GM20000 (cell line): ENCODE measurements around the gene ZNF511.

Experiments
- DNase-seq: peaks from one replicate; pipeline ENCODE4 v3.0.0; 2012; ENCODE audit warnings: low spot score
- CTCF ChIP-seq: IDR thresholded peaks from 2 replicates; pipeline ENCODE4 v1.5.1; 2012; ENCODE audit warnings: mild to moderate bottlenecking, control low read depth; ENCODE audit errors: extremely low read depth, missing control alignments

Gene ZNF511

GRCh38 chr10:133270773-133271297, 37.9 kb upstream of the ZNF511 start:
- no peak for TF ChIP-seq CTCF

GRCh38 chr10:133271521-133272300, 37.0 kb upstream of the ZNF511 start:
- no peak for DNase-seq
- no peak for TF ChIP-seq CTCF

More at GRCh38 chr10:133270773-133271297, 37.9 kb upstream of the ZNF511 start:
- DNase-seq: no peak

GRCh38 chr10:133272301-133272963, 36.3 kb upstream of the ZNF511 start:
- no peak for DNase-seq
- no peak for TF ChIP-seq CTCF

- no peak for DNase-seq
- no peak for TF ChIP-seq CTCF
These were observed 35.7 kb upstream of the ZNF511 start for GRCh38 chr10:133272964-133273420.

GRCh38 chr10:133273534-133274143, 35.1 kb upstream of the ZNF511 start:
- no peak for DNase-seq
- no peak for TF ChIP-seq CTCF

GRCh38 chr10:133274751-133275683, 33.7 kb upstream of the ZNF511 start:
- TF ChIP-seq CTCF: no peak
- DNase-seq: peak; percentile 93
